Upper lobe of left lung (tissue), 6 donors: ENCODE data around the gene MMP19. TPM values are rescaled to one million over a fixed set of nuclear protein-coding genes. Genes with fewer than 3 reads are reported as not detected.
A peak's percentile ranks its signal among the peaks of the same experiment; 100 is the strongest.

Experiments used
- ATAC-seq, 2 donors: fragments of 200-7000 bp; cut with Tn5 transposase; one replicate each; pipeline ENCODE4 v1.9.1; 2022; ENCODE audit warnings: mild to moderate bottlenecking in 2 of 2, moderate library complexity in 2 of 2; ENCODE audit not compliant: low FRiP score in 2 of 2
- DNase-seq, 2 donors: peaks; one replicate each; pipeline ENCODE4 v3.0.0-alpha.2; 2019 to 2020
- H3K27ac ChIP-seq, 4 donors: fragments of 200-600 bp; sonication (generic); one replicate each; pipeline ENCODE4 v1.5.1; 2016 to 2019
- H3K27me3 ChIP-seq, 4 donors: fragments of 200-600 bp; sonication (generic); one replicate each; pipeline ENCODE4 v1.5.1; 2017 to 2019
- H3K36me3 ChIP-seq, 4 donors: fragments of 200-600 bp; sonication (generic); one replicate each; pipeline ENCODE4 v1.5.1; 2016 to 2019
- H3K4me1 ChIP-seq, 4 donors: fragments of 200-600 bp; sonication (generic); one replicate each; pipeline ENCODE4 v1.5.1; 2018 to 2019
- H3K4me3 ChIP-seq, 4 donors: fragments of 200-600 bp; sonication (generic); one replicate each; pipeline ENCODE4 v1.5.1; 2017 to 2019; ENCODE audit warnings: mild to moderate bottlenecking in 2 of 4, moderate library complexity in 1 of 4
- H3K9me3 ChIP-seq, 4 donors: fragments of 200-600 bp; sonication (generic); one replicate each; pipeline ENCODE4 v1.5.1; 2018 to 2019
- EP300 ChIP-seq, 4 donors: sonication (generic); formaldehyde crosslinking; IDR thresholded peaks; one replicate each; pipeline ENCODE4 v1.5.1; 2017; ENCODE audit warnings: antibody characterized with exemption in 4 of 4, control low read depth in 2 of 4
- POLR2A ChIP-seq, 4 donors: fragments of 450-650 bp; IDR thresholded peaks; one replicate each; pipeline ENCODE4 v1.5.1; 2016 to 2017; ENCODE audit warnings: antibody characterized with exemption in 4 of 4, mild to moderate bottlenecking in 2 of 4
- POLR2AphosphoS5 ChIP-seq, 2 donors: sonication (generic); formaldehyde crosslinking; IDR thresholded peaks; one replicate each; pipeline ENCODE4 v1.5.1; 2017; ENCODE audit warnings: antibody characterized with exemption in 2 of 2
- WGBS, 2 donors: methylation state at CpG; one replicate each; pipeline ENCODE4 v1.1.5; 2017 to 2018; 5-methylcytosine and 5-hydroxymethylcytosine counted together
- total RNA-seq, 6 donors: library from RNA; depleted of rRNA in 4 of 6; stranded (reverse); fragments of >200 nt in 4 of 6; gene quantifications; one replicate each; pipeline versions ENCODE4 v1.1.0 to v1.2.1, GENCODE V29; 2016 to 2021
- TF ChIP-seq, protein P1 (sequence below), 6 experiments: fragments of 450-650 bp in 4 of 6; fragments of 200-600 bp in 2 of 6; sonication (generic) in 2 of 6; IDR thresholded peaks; one replicate each; pipeline ENCODE4 v1.5.1; 2016 to 2019; ENCODE audit warnings: antibody characterized with exemption in 6 of 6
- donor health status: DM: no; HTN: no; CAD: no; lungs with moderate emphysema.
- donor health status: DM: no; HTN: yes; CAD: no; lungs with severe emphysema.

The MMP19 gene
- total RNA-seq, 6 donors from 2014 or later: 13.6 to 122 (median 42.3) TPM

DNA sequence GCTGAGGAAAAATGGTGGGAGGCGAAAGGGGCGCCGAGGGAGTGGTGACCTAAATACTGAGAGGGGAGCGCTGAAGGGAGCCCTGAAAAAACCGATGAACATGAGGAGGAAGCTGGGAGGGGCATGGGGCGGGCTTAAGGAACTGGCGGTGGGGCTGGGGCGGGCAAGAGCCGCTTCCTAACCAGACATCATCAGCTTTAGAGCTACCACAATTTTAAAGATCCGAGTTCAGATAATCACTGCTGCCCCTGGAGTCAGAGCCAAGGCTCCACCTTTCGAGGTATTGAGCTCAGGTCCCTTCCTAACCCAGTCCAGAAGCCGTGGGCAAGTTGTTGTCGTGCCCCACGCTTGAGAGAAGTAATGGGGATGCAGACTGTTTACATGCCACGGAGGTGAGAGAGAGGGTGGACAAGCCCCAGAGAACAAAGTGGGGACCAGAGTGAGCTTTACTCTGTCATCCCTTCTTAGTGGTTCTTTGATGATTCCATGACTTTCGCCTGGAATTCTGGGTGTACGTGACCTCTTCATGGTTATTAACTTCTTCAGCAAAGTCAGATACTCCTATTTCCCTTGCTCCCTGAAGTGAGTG is 24.5 kb downstream of the MMP19 start:
- Histone ChIP-seq H3K4me3 (peak overlapping the region; percentile 48 to 83 (median 70)), H3K4me1 (peaks cover 27 to 46% (median 36%) of the 10 kb centered on the region in 4 donors), H3K36me3 (peaks cover 19 to 54% (median 33%) of the 10 kb centered on the region in 4 donors), H3K9me3 (no peaks in the 10 kb centered on the region), H3K27me3 (no peaks in the 10 kb centered on the region), H3K27ac (peak overlapping the region; percentile 79 to 89 (median 84))
- TF ChIP-seq POLR2AphosphoS5 (IDR thresholded peaks at IDR 0.05) (no peak), EP300 (IDR thresholded peaks at IDR 0.05) (no peak), POLR2A (IDR thresholded peaks at IDR 0.05) (no peak)
- TF ChIP-seq, protein P1, sequence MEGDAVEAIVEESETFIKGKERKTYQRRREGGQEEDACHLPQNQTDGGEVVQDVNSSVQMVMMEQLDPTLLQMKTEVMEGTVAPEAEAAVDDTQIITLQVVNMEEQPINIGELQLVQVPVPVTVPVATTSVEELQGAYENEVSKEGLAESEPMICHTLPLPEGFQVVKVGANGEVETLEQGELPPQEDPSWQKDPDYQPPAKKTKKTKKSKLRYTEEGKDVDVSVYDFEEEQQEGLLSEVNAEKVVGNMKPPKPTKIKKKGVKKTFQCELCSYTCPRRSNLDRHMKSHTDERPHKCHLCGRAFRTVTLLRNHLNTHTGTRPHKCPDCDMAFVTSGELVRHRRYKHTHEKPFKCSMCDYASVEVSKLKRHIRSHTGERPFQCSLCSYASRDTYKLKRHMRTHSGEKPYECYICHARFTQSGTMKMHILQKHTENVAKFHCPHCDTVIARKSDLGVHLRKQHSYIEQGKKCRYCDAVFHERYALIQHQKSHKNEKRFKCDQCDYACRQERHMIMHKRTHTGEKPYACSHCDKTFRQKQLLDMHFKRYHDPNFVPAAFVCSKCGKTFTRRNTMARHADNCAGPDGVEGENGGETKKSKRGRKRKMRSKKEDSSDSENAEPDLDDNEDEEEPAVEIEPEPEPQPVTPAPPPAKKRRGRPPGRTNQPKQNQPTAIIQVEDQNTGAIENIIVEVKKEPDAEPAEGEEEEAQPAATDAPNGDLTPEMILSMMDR (IDR thresholded peaks at IDR 0.05): no peak
- 1 to 2% methylated on average over 13 to 17 of the region's 17 CpGs for WGBS, 2 donors
- DNase-seq (no peak), ATAC-seq (peak; percentile 77)

DNA sequence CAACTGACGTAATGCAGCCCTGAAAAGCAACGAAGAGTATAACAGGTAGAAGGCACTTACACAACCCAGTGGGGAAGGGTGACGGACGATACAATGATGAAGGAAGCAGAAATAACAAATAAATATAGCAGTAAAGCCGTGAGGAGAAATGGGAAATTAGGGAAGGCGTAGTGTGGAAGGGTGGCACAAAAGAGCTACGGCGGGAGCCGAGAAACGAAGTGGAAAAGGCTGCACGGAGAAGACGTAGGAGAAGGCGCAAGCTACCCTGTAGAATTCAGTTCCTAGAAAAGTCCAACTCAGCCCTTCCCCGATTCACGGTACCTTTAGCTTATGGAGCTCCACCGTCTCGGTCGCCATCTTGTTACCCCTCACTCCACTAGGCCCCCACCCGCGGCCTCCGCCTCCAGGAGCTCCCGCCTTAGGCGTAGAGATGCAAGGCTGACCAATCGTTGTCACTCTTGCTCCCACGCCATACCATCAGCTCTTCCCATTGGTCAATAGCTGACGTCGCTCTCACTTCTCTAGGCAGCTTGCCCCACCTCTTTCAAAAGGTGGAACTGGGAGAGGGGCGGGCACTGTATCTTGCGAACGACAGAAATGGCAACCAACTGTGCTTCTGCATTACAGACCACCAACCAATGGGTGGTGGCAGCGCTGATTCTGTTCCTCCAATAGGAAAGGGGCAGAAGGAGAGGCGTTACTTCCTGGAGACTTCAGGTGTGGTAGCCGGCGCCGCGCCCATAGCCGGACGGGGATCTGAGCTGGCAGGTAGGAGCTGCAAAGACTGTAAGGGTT is 25.2 kb downstream of the MMP19 start, which contains the start of the genes ORMDL2 and SARNP:
Gene ORMDL2, plus strand, starts transcription at position 697 of the 795 bp plus-strand sequence. CDS start 959 bp downstream, outside the sequence.
Gene SARNP, minus strand, starts transcription at position 380 of the 795 bp plus-strand sequence. Its CDS starts 23 bp downstream, at position 357.
- H3K27me3 ChIP-seq: no peaks in the 10 kb centered on the region
- peak; percentile 67 to 82 for TF ChIP-seq POLR2AphosphoS5 (IDR thresholded peaks at IDR 0.05)
- peak in 2 of 4 donors; percentile 68 to 85 for TF ChIP-seq POLR2A (IDR thresholded peaks at IDR 0.05)
- no peak for TF ChIP-seq EP300 (IDR thresholded peaks at IDR 0.05)
- no peaks in the 10 kb centered on the region for H3K9me3 ChIP-seq
- ATAC-seq (peak; percentile 98 to 99), DNase-seq (peak; percentile 94 to 99)
- H3K4me3 ChIP-seq: peak within 1 kb of the TSS; percentile 63 to 83 (median 76)
- peak within 1 kb of the TSS; percentile 88 to 91 (median 88) for H3K27ac ChIP-seq
- peaks cover 17 to 47% (median 30%) of the 10 kb centered on the region in 4 donors for H3K36me3 ChIP-seq
- 0% methylated on average over 33 to 38 of the region's 38 CpGs for whole genome bisulfite sequencing, 2 donors
- peaks cover 27 to 53% (median 37%) of the 10 kb centered on the region in 4 donors for H3K4me1 ChIP-seq

DNA sequence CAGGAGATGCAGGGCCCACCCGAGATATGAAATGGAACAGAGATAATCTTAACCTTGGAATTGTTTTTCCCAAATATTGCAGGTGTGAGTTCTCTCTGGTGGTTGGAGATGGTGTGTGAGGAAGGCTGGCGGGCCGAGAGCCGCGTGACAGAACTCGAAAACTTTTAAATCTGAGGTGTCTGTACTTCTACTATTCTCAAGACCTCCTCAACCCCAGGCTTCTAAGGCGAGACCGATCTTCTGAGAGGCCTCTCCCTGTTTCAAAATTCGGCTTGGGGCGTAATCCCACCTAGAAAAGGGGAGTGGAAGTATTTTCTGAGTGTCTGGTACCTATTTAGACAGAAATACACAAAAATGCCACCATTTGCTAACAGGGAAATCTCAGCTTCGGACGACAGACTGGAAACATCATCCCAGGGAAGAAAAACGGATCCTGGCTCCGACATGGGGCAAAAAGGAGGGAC is 25.8 kb downstream of the MMP19 start:
- Histone ChIP-seq H3K36me3 (peaks cover 12 to 41% (median 24%) of the 10 kb centered on the region in 4 donors), H3K27ac (peak overlapping the region; percentile 88 to 91 (median 88)), H3K4me1 (peaks cover 27 to 54% (median 39%) of the 10 kb centered on the region in 4 donors), H3K9me3 (no peaks in the 10 kb centered on the region), H3K27me3 (no peaks in the 10 kb centered on the region), H3K4me3 (peak overlapping the region; percentile 63 to 83 (median 76))
- DNase-seq: no peak
- ATAC-seq: no peak
- no peak for TF ChIP-seq EP300 (IDR thresholded peaks at IDR 0.05)
- TF ChIP-seq POLR2A (IDR thresholded peaks at IDR 0.05): no peak
- TF ChIP-seq POLR2AphosphoS5 (IDR thresholded peaks at IDR 0.05): no peak
- TF ChIP-seq, protein P1 (IDR thresholded peaks at IDR 0.05): no peak
- WGBS, 2 donors: 1 to 4% methylated on average over 14 of the region's 14 CpGs

DNA sequence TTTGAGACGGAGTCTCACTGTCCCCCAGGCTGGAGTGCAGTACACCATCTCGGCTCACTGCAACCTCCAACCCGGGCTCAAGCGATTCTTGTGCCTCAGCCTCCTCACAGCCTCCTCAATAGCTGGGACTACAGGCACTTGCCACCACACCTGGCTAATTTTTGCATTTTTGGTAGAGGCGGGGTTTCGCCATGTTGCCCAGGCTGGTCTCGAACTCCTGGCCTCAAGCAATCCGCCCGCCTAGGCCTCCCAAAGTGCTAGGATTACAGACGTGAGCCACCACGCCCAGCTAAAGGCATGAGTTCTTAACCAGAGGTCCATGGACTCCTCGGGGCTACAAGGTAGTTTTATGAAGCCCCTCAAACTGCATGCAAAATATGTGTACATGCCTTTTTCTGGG is 27.3 kb downstream of the MMP19 start:
- Histone ChIP-seq H3K9me3 (no peaks in the 10 kb centered on the region), H3K27ac (no peak overlapping the region), H3K4me3 (no peak overlapping the region), H3K27me3 (no peaks in the 10 kb centered on the region), H3K36me3 (peaks cover 0 to 26% (median 12%) of the 10 kb centered on the region in 4 donors), H3K4me1 (peaks cover 27 to 54% (median 39%) of the 10 kb centered on the region in 4 donors)
- DNase-seq (no peak), ATAC-seq (no peak)
- 83 to 84% methylated on average over 11 to 12 of the region's 12 CpGs for WGBS, 2 donors
- no peak for TF ChIP-seq EP300 (IDR thresholded peaks at IDR 0.05)
- TF ChIP-seq POLR2A (IDR thresholded peaks at IDR 0.05): no peak
- no peak for TF ChIP-seq POLR2AphosphoS5 (IDR thresholded peaks at IDR 0.05)
- TF ChIP-seq, protein P1 (IDR thresholded peaks at IDR 0.05): no peak

DNA sequence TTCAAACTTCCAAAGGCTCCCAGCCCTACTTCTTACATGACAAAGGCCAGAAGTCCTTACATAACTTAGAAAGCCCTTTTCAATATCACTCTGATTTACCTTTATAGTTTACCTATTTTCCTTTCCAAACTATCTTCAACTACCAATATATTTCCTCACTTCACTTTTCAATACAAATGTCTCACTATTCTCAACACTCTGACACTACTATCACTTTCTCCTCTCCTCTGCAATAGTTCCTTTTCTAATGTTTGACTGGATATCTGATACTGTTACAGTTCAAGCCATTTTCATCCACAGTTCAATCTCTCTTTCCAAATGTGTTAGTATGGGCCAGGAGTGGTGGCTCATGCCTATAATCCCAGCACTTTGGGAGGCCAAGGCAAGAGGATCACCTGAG is 28.5 kb downstream of the MMP19 start:
- H3K4me1 ChIP-seq: peaks cover 27 to 54% (median 39%) of the 10 kb centered on the region in 4 donors
- no peak overlapping the region for H3K27ac ChIP-seq
- H3K4me3 ChIP-seq: no peak overlapping the region
- ATAC-seq (no peak), DNase-seq (no peak)
- H3K9me3 ChIP-seq: no peaks in the 10 kb centered on the region
- TF ChIP-seq POLR2AphosphoS5 (IDR thresholded peaks at IDR 0.05) (no peak), POLR2A (IDR thresholded peaks at IDR 0.05) (no peak), EP300 (IDR thresholded peaks at IDR 0.05) (no peak)
- TF ChIP-seq, protein P1 (IDR thresholded peaks at IDR 0.05): no peak
- H3K36me3 ChIP-seq: peaks cover 0 to 19% (median 5%) of the 10 kb centered on the region in 4 donors
- no peaks in the 10 kb centered on the region for H3K27me3 ChIP-seq
